ENCODE measurements around the gene MIPOL1.

GRCh38 chr14:37375566-37375965 is 177.8 kb downstream of the MIPOL1 start:
- TF ChIP-seq EZH2phosphoT487 (IDR thresholded peaks at IDR 0.05; ENCODE audit: unreplicated experiment) (no peak), CTCF (conservative IDR thresholded peaks at IDR 0.05; ENCODE audit: low read depth in 2 of 2) (no peak), EZH2 (IDR thresholded peaks at IDR 0.05; ENCODE audit: low read depth, unreplicated experiment) (no peak), NANOG (IDR thresholded peaks at IDR 0.05; ENCODE audit: borderline replicate concordance) (no peak), REST (IDR thresholded peaks at IDR 0.05; ENCODE audit: unreplicated experiment) (no peak), CREB1 (CRISPR knock-in tag; IDR thresholded peaks at IDR 0.05; ENCODE audit: low read depth) (no peak), STAT1 (IDR thresholded peaks at IDR 0.05; ENCODE audit: unreplicated experiment) (no peak)

Data from GM23338 (cell line).